HG03095 (cell line): ENCODE data around the gene BPIFB1.

Experiments used
- ATAC-seq: cut with Tn5 transposase; IDR thresholded peaks from one replicate; pipeline ENCODE4 v1.9.1; 2021; ENCODE audit warnings: moderate library complexity; ENCODE audit not compliant: unreplicated experiment

Gene BPIFB1

GRCh38 chr20:33272155-33272873 lies 10.7 kb upstream of the BPIFB1 start:
- ATAC-seq = no peak

- ATAC-seq = no peak
Measured at GRCh38 chr20:33273117-33273851, 9.7 kb upstream of the BPIFB1 start.

- no peak for ATAC-seq
Measured at GRCh38 chr20:33275215-33275614, 7.8 kb upstream of the BPIFB1 start.

- no peak for ATAC-seq
Measured at GRCh38 chr20:33275871-33276270, 7.1 kb upstream of the BPIFB1 start.

- ATAC-seq = no peak
Measured at GRCh38 chr20:33276303-33277113, 6.5 kb upstream of the BPIFB1 start.

GRCh38 chr20:33277471-33278441 lies 5.3 kb upstream of the BPIFB1 start:
- ATAC-seq = no peak

GRCh38 chr20:33278700-33279099 lies 4.3 kb upstream of the BPIFB1 start:
- no peak for ATAC-seq

GRCh38 chr20:33279261-33279910 lies 3.6 kb upstream of the BPIFB1 start:
- ATAC-seq = no peak

- no peak for ATAC-seq
Measured at GRCh38 chr20:33280000-33280680, 2.9 kb upstream of the BPIFB1 start.

- no peak for ATAC-seq
Measured at GRCh38 chr20:33280775-33281174, 2.2 kb upstream of the BPIFB1 start.

- ATAC-seq = no peak
Measured at GRCh38 chr20:33281550-33282146, 1.4 kb upstream of the BPIFB1 start.

GRCh38 chr20:33282196-33282934 lies 649 bp upstream of the BPIFB1 start:
- no peak for ATAC-seq

GRCh38 chr20:33284284-33284683 lies 1.3 kb downstream of the BPIFB1 start:
- no peak for ATAC-seq

- ATAC-seq = no peak
Measured at GRCh38 chr20:33284937-33285336, 1.9 kb downstream of the BPIFB1 start.

GRCh38 chr20:33285861-33286495 lies 3.0 kb downstream of the BPIFB1 start:
- no peak for ATAC-seq

GRCh38 chr20:33287884-33288283 lies 4.9 kb downstream of the BPIFB1 start:
- ATAC-seq = no peak

- no peak for ATAC-seq
Measured at GRCh38 chr20:33290852-33291251, 7.8 kb downstream of the BPIFB1 start.

- ATAC-seq = no peak
Measured at GRCh38 chr20:33291416-33291815, 8.4 kb downstream of the BPIFB1 start.
